WERI-Rb-1 (cell line): Measurements from ENCODE around the gene GPR158.

ENCODE experiments used
- DNase-seq: peaks from one replicate; pipeline ENCODE4 v3.0.0-alpha.2; 2020
- H3K27ac ChIP-seq: fragments of 250-450 bp; sonication (Bioruptor Pico); 2 replicates; pipeline ENCODE4 v1.5.1; 2020; ENCODE audit warnings: mild to moderate bottlenecking, moderate library complexity
- H3K27me3 ChIP-seq: fragments of 250-450 bp; sonication (Bioruptor Pico); 2 replicates; pipeline ENCODE4 v1.5.1; 2021; ENCODE audit warnings: mild to moderate bottlenecking, low read depth, moderate library complexity; ENCODE audit not compliant: insufficient read depth, severe bottlenecking
- H3K36me3 ChIP-seq: fragments of 250-450 bp; sonication (Bioruptor Pico); 2 replicates; pipeline ENCODE4 v1.5.1; 2020; ENCODE audit warnings: mild to moderate bottlenecking, moderate library complexity
- H3K4me3 ChIP-seq: 2 replicates; pipeline ENCODE4 v1.5.1; 2011; ENCODE audit warnings: low read depth, mild to moderate bottlenecking, control low read depth, low read length
- H3K9me3 ChIP-seq: fragments of 250-450 bp; sonication (Bioruptor Pico); 2 replicates; pipeline ENCODE4 v1.5.1; 2021; ENCODE audit warnings: mild to moderate bottlenecking, moderate library complexity; ENCODE audit not compliant: severe bottlenecking
- CTCF ChIP-seq: IDR thresholded peaks from 2 replicates; pipeline ENCODE4 v1.5.1; 2011; ENCODE audit warnings: low read depth, mild to moderate bottlenecking, control low read depth, inconsistent platforms, low read length

Gene GPR158

GRCh38 chr10:25481467-25481866 is 306.7 kb downstream of the GPR158 start:
- Histone ChIP-seq H3K36me3 (no peaks in the 10 kb centered on the region), H3K4me3 (no peak overlapping the region), H3K9me3 (no peaks in the 10 kb centered on the region), H3K27me3 (no peaks in the 10 kb centered on the region), H3K27ac (no peak overlapping the region)
- no peak for DNase-seq
- no peak for TF ChIP-seq CTCF

DNA sequence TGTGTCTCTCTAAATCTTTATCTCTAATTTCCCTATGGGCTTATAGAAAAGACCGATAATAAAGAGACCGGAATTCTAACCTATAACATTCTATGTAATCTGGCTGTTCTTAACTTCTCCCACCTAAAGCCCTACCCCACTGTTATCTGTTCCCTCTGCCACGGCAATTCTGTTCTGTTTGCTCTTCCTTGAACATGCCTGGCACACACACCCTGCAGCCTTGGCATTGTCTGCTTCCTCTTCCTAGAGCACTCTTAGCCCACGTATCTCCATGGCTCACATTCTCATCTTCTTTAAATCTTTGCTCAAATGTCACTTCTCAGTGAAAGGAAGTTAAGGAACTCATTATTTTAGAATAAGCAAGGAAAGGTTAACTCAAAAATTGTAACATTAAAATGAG is 309.2 kb downstream of the GPR158 start:
- no peak overlapping the region for H3K4me3 ChIP-seq
- H3K9me3 ChIP-seq, result no peaks in the 10 kb centered on the region
- H3K27ac ChIP-seq, result no peak overlapping the region
- H3K27me3 ChIP-seq, result no peaks in the 10 kb centered on the region
- H3K36me3 ChIP-seq, result no peaks in the 10 kb centered on the region
- no peak for DNase-seq
- no peak for TF ChIP-seq CTCF

- H3K4me3 ChIP-seq, result no peak overlapping the region
- H3K27ac ChIP-seq, result no peak overlapping the region
- DNase-seq, result no peak
- H3K36me3 ChIP-seq, result no peaks in the 10 kb centered on the region
- H3K27me3 ChIP-seq, result no peaks in the 10 kb centered on the region
- H3K9me3 ChIP-seq, result no peaks in the 10 kb centered on the region
- no peak for TF ChIP-seq CTCF
Measured at GRCh38 chr10:25487266-25487665, 312.5 kb downstream of the GPR158 start.

DNA sequence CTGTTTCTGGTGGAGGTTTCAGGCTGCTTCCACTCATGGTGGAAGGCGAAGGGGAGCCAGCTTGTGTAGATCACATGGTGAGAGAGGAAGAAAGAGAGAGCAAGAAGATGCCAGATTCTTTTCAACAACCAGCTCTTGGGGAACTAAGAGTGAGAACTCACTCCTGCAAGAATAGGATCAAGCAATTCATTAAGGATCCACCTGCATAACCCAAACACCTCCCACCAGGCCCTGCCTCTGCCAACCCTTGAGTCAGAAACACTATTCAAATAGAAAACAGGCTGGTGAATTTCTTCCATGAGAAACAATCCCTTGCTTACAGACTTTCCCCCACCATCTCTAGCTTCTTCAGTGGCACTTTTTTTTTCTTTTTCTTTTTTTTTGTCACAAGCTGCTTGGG is 317.2 kb downstream of the GPR158 start:
- TF ChIP-seq CTCF, result no peak
- Histone ChIP-seq H3K27me3 (no peaks in the 10 kb centered on the region), H3K4me3 (no peak overlapping the region), H3K27ac (no peak overlapping the region), H3K36me3 (no peaks in the 10 kb centered on the region), H3K9me3 (no peaks in the 10 kb centered on the region)
- DNase-seq, result no peak

- H3K4me3 ChIP-seq, result no peak overlapping the region
- H3K27me3 ChIP-seq, result no peaks in the 10 kb centered on the region
- DNase-seq, result no peak
- no peaks in the 10 kb centered on the region for H3K9me3 ChIP-seq
- H3K36me3 ChIP-seq, result no peaks in the 10 kb centered on the region
- no peak for TF ChIP-seq CTCF
- no peak overlapping the region for H3K27ac ChIP-seq
Measured at GRCh38 chr10:25492680-25493079, 317.9 kb downstream of the GPR158 start.

DNA sequence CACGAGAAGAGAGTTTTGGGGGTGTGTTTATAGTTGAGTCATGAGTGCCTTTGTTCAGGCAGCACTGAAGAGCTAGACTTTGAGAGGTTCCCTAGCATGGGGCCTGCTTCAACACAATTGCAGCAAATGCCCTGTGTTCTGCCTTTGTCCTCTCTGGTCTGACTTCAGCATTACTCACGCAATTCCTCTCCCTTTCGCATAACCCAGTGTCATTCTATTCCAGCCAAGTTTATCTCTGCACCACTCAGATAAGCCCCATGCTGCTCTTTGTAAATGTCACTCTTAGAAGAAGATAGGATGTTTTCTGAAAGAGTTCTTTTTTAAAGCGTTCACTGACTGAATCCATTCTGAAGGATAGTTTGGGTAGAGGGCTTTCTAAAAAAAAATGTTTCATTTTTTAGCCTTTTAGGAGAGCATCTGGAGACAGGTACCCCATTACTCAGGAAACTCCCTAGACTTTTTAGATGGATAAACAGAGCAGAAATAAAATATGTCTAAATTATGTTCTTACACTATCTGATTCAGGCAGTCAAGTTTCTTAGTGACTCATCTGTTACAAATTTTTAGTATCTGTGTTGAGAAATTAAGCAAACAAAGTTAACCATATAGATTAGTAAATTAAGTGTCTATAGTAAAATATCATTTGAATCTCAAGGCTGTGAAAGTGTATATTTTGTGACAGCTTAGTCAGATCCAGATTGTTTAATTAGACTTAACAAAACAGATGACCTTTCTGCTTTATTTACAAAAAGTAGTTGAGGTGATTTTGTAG is 318.5 kb downstream of the GPR158 start:
- Histone ChIP-seq H3K27ac (no peak overlapping the region), H3K27me3 (no peaks in the 10 kb centered on the region), H3K9me3 (no peaks in the 10 kb centered on the region), H3K36me3 (no peaks in the 10 kb centered on the region), H3K4me3 (no peak overlapping the region)
- no peak for TF ChIP-seq CTCF
- DNase-seq, result no peak
